Renal cortex interstitium (tissue), 11 donors: ENCODE data around the gene MGLL. TPM values are rescaled to one million over a fixed set of nuclear protein-coding genes. Genes with fewer than 3 reads are reported as not detected.

Experiments
- DNase-seq, 11 donors: peaks; one replicate each; pipeline ENCODE4 v3.0.0-alpha.2; 2013; ENCODE audit warnings: low read depth in 9 of 11, low spot score in 4 of 11; ENCODE audit errors: extremely low read depth in 1 of 11
- polyA plus RNA-seq, 3 donors: library from polyadenylated mRNA; unstranded; fragments of 120-200 nt; gene quantifications; one replicate each; pipeline ENCODE4 v1.2.1, GENCODE V29; 2013; ENCODE audit not compliant: insufficient read length in 3 of 3

Gene MGLL
- polyA plus RNA-seq, 3 donors: 23.7 to 30.1 (median 24.5) TPM

- DNase-seq: no peak
Observed at GRCh38 chr3:127819656-127820055, 2.7 kb downstream of the MGLL start.

- no peak for DNase-seq
Observed at GRCh38 chr3:127819086-127819485, 3.2 kb downstream of the MGLL start.

- no peak for DNase-seq
Observed at GRCh38 chr3:127817406-127817841, 4.9 kb downstream of the MGLL start.

GRCh38 chr3:127816783-127817405, 5.4 kb downstream of the MGLL start:
- DNase-seq: no peak

GRCh38 chr3:127815641-127816605, 6.4 kb downstream of the MGLL start:
- no peak for DNase-seq

- DNase-seq: no peak
Observed at GRCh38 chr3:127815001-127815400, 7.3 kb downstream of the MGLL start.

GRCh38 chr3:127814325-127814781, 8.0 kb downstream of the MGLL start:
- no peak for DNase-seq

- DNase-seq: no peak
Observed at GRCh38 chr3:127812151-127812550, 10.2 kb downstream of the MGLL start.

- no peak for DNase-seq
Observed at GRCh38 chr3:127811717-127812116, 10.6 kb downstream of the MGLL start.

- no peak for DNase-seq
Observed at GRCh38 chr3:127809611-127810010, 12.7 kb downstream of the MGLL start.

GRCh38 chr3:127809211-127809610, 13.1 kb downstream of the MGLL start:
- DNase-seq: no peak

- DNase-seq: no peak
Observed at GRCh38 chr3:127808197-127808596, 14.1 kb downstream of the MGLL start.

GRCh38 chr3:127805026-127805753, 17.1 kb downstream of the MGLL start:
- DNase-seq: no peak

- DNase-seq: no peak
Observed at GRCh38 chr3:127804141-127804540, 18.2 kb downstream of the MGLL start.

GRCh38 chr3:127803619-127804018, 18.7 kb downstream of the MGLL start:
- no peak for DNase-seq

- DNase-seq: no peak
Observed at GRCh38 chr3:127802606-127803005, 19.7 kb downstream of the MGLL start.

GRCh38 chr3:127801731-127802313, 20.5 kb downstream of the MGLL start:
- DNase-seq: no peak

GRCh38 chr3:127800508-127800907, 21.8 kb downstream of the MGLL start:
- DNase-seq: no peak

GRCh38 chr3:127799476-127800222, 22.7 kb downstream of the MGLL start:
- DNase-seq: no peak
